K562 (cell line): ENCODE data around the gene FRMPD2. TPM values are rescaled to one million over a fixed set of nuclear protein-coding genes. Genes with fewer than 3 reads are reported as not detected.

Source experiments
- ATAC-seq: fragments of 200-7000 bp; cut with Tn5 transposase; 3 replicates; pipeline ENCODE4 v1.9.1; 2020; ENCODE audit warnings: moderate library complexity
- BruUV-seq: library from RNA; stranded (reverse); fragments of 400-500 nt; replicated peaks from 2 replicates; lab custom pipeline; 2021; lab: Mats Ljungman, UMichigan
- CTCF ChIA-PET: fragments of 300-600 bp; formaldehyde crosslinking; extraction: SDS; loops from one replicate; lab custom pipeline; 2021; ENCODE audit warnings: low intra/inter-chr PET ratio; lab: Yijun Ruan, JAX
- POLR2A ChIA-PET: fragments of 300-600, 350-650 bp; sonication (Branson Sonifier 250); formaldehyde crosslinking; extraction: SDS; loops from one replicate; lab custom pipeline; 2021; ENCODE audit warnings: antibody characterized with exemption, inconsistent platforms; lab: Yijun Ruan, JAX
- DNase-seq, 4 experiments: peaks; one replicate each; pipeline versions ENCODE4 v3.0.0 to v3.0.0-alpha.2; 2011 to 2018; ENCODE audit warnings: low spot score in 3 of 4, mixed read lengths in 3 of 4; ENCODE audit errors: extremely low read depth in 1 of 4
- FAIRE-seq: peaks from 2 replicates; lab custom pipeline; 2011; peaks lifted over from hg19 to GRCh38; lab: Jason Lieb, UNC
- H2AFZ ChIP-seq: 2 replicates; pipeline ENCODE4 v1.6.0; 2011; ENCODE audit warnings: low read depth, low read length, control low read depth, inconsistent platforms
- H3K27ac ChIP-seq: fragments of 200-600 bp; 3 replicates; pipeline ENCODE4 v1.8.0; 2011; ENCODE audit warnings: low read depth, mild to moderate bottlenecking, control low read depth, inconsistent platforms, low read length, moderate library complexity, mixed read lengths; ENCODE audit errors: extremely low read depth
- H3K27me3 ChIP-seq, 2 experiments: fragments of 300-600 bp in 1 of 2; 2 replicates in 1 of 2; 3 replicates in 1 of 2; pipeline versions ENCODE4 v1.6.0 to v1.8.0; 2011; ENCODE audit warnings: inconsistent platforms in 2 of 2, low read length in 2 of 2, mild to moderate bottlenecking in 1 of 2, mixed read lengths in 1 of 2, moderate library complexity in 1 of 2; ENCODE audit not compliant: control insufficient read depth in 2 of 2, insufficient read depth in 2 of 2
- H3K36me3 ChIP-seq: fragments of 300-600 bp; 3 replicates; pipeline ENCODE4 v1.8.0; 2011; ENCODE audit warnings: mild to moderate bottlenecking, low read length, inconsistent platforms; ENCODE audit not compliant: control insufficient read depth, insufficient read depth
- H3K4me1 ChIP-seq, 2 experiments: fragments of 200-600 bp in 1 of 2; replicated peaks in 1 of 2; 2 replicates in 1 of 2; 3 replicates in 1 of 2; pipeline versions ENCODE4 v1.5.1 to v1.8.0; 2011; ENCODE audit warnings: inconsistent platforms in 2 of 2, low read length in 2 of 2, mild to moderate bottlenecking in 1 of 2, mixed read lengths in 1 of 2, moderate library complexity in 1 of 2; ENCODE audit not compliant: control insufficient read depth in 2 of 2, insufficient read depth in 2 of 2
- H3K4me2 ChIP-seq: 2 replicates; pipeline ENCODE4 v1.6.1; 2011; ENCODE audit warnings: low read length, control low read depth, inconsistent platforms, mixed read lengths; ENCODE audit not compliant: insufficient read depth
- H3K4me3 ChIP-seq: fragments of 200-600 bp; sonication (generic), shearing (Covaris generic); 2 replicates; pipeline ENCODE4 v1.5.1; 2016; ENCODE audit warnings: control low read depth, inconsistent platforms
- H3K79me2 ChIP-seq: fragments of 200-600 bp; 3 replicates; pipeline ENCODE4 v1.8.0; 2011; ENCODE audit warnings: low read length, inconsistent platforms; ENCODE audit not compliant: control insufficient read depth, insufficient read depth
- H3K9ac ChIP-seq, 2 experiments: 2 replicates each; pipeline versions ENCODE4 v1.6.0 to v1.6.1; 2011; ENCODE audit warnings: low read depth in 2 of 2, low read length in 2 of 2, control low read depth in 1 of 2, inconsistent platforms in 1 of 2, mild to moderate bottlenecking in 1 of 2, mixed read lengths in 1 of 2; ENCODE audit not compliant: insufficient read depth in 1 of 2
- H3K9me1 ChIP-seq: one replicate; pipeline ENCODE4 v1.6.0; 2011; ENCODE audit warnings: inconsistent platforms, mild to moderate bottlenecking, low read length, moderate library complexity; ENCODE audit not compliant: control insufficient read depth, insufficient read depth
- H3K9me3 ChIP-seq: replicated peaks from 2 replicates; pipeline ENCODE4 v1.5.1; 2011; ENCODE audit warnings: low read depth, low read length, inconsistent platforms; ENCODE audit not compliant: control insufficient read depth, insufficient read depth
- H4K20me1 ChIP-seq: replicated peaks from 2 replicates; pipeline ENCODE4 v1.6.1; 2011; ENCODE audit warnings: low read length, inconsistent platforms, mixed read lengths; ENCODE audit not compliant: control insufficient read depth, insufficient read depth
- CTCF ChIP-seq, 3 experiments: IDR thresholded peaks in 2 of 3; conservative IDR thresholded peaks in 1 of 3; 2 replicates each; pipeline ENCODE4 v1.5.1; 2011 to 2012; ENCODE audit warnings: low read length in 3 of 3, mild to moderate bottlenecking in 3 of 3, control low read depth in 2 of 3, improper control_type of control experiment in 1 of 3, inconsistent platforms in 1 of 3, low read depth in 1 of 3, mixed read lengths in 1 of 3, moderate library complexity in 1 of 3; ENCODE audit not compliant: insufficient read depth in 2 of 3
- FIP1L1 ChIP-seq: fragments of 200-400 bp; formaldehyde crosslinking; IDR thresholded peaks from 2 replicates; pipeline ENCODE4 v1.6.1; 2018; ENCODE audit warnings: mild to moderate bottlenecking, low read depth, low read length; ENCODE audit not compliant: poor library complexity, severe bottlenecking
- MBD2 ChIP-seq: sonication (generic); IDR thresholded peaks from 2 replicates; pipeline ENCODE4 v1.6.1; 2016; ENCODE audit warnings: low read depth, borderline replicate concordance
- POLR2AphosphoS2 ChIP-seq: IDR thresholded peaks from 2 replicates; pipeline ENCODE4 v1.6.1; 2012; ENCODE audit warnings: low read length, improper control_type of control experiment
- ZNF764 ChIP-seq: fragments of 250-450 bp; sonication (Bioruptor Pico); IDR thresholded peaks from 2 replicates; pipeline ENCODE4 v1.4.0; 2020; ENCODE audit warnings: low read depth, mild to moderate bottlenecking, moderate library complexity
- WGBS: fragments of 100-300 bp; shearing (Covaris generic); methylation state at CpG from one replicate; pipeline ENCODE4 v1.1.6; 2016; ENCODE audit warnings: low coverage, mixed read lengths; ENCODE audit not compliant: insufficient coverage; ENCODE audit errors: missing lambda C conversion rate; 5-methylcytosine and 5-hydroxymethylcytosine counted together
- in situ Hi-C: fragments of 300-500 bp; cut with MboI; formaldehyde crosslinking; loops from 4 replicates; pipeline ENCODE4 v1.15.0; 2018; ENCODE audit warnings: inconsistent platforms, mixed read lengths
- intact Hi-C: fragments of 100-400 bp; cut with micrococcal nuclease; formaldehyde crosslinking; loops from 2 replicates; pipeline ENCODE4 v1.14.2; 2022
- polyA plus RNA-seq, 8 experiments: library from polyadenylated mRNA; depleted of rRNA in 4 of 8; stranded (reverse) in 5 of 8; unstranded in 3 of 8; fragments of >200 nt; fragmentation: Nextera tagmentation in 2 of 8; fragmentation: Illumina TruSeq in 1 of 8; extraction: Ambion mirVana in 2 of 8; extraction: Trizol in 1 of 8; gene quantifications; 2 replicates each; pipeline versions ENCODE4 v1.2.1 to v1.2.3, GENCODE V29; 2011 to 2014; ENCODE audit warnings: inconsistent platforms in 1 of 8, missing spikeins in 1 of 8
- total RNA-seq, 7 experiments: library from RNA; depleted of rRNA in 6 of 7; stranded (reverse); fragments of >200 nt in 6 of 7; fragmentation: Illumina TruSeq in 2 of 7; extraction: Trizol in 2 of 7; gene quantifications; 2 replicates each; pipeline versions ENCODE4 v1.2.1 to v1.2.3, GENCODE V29; 2011 to 2021; ENCODE audit warnings: low replicate concordance in 1 of 7
- TF ChIP-seq, protein P1 (sequence below): fragments of 450-650 bp; IDR thresholded peaks from 2 replicates; pipeline ENCODE4 v1.6.1; 2016; ENCODE audit warnings: borderline replicate concordance
- TF ChIP-seq, protein P2 (sequence below): sonication (generic); formaldehyde crosslinking; IDR thresholded peaks from 2 replicates; pipeline ENCODE4 v1.4.0; 2020; ENCODE audit warnings: mild to moderate bottlenecking, missing genetic modification reagents

The FRMPD2 gene
- total and polyA plus RNA-seq, 9 of the 15 experiments (the other 6 are each of a cell fraction or from before 2014, with no cell fraction given), result 0.12 to 0.95 (median 0.33) TPM

- no peak for FAIRE-seq
- H3K4me2 ChIP-seq, result no peak overlapping the region
- no peaks in the 10 kb centered on the region for H3K9me1 ChIP-seq
- H3K4me1 ChIP-seq, result peaks cover 0 to under 1% of the 10 kb centered on the region in 2 experiments; a peak in 1 of 5 replicates
- no peak overlapping the region for H2AFZ ChIP-seq
- DNase-seq, result no peak
- POLR2A ChIA-PET, result interaction anchor here (0.9 to 1.0 kb wide), 2 partner anchors 8 to 9 kb away, joined by 5 to 7 read pairs; no protein-coding TSS in a partner anchor
- H4K20me1 ChIP-seq, result no peaks in the 10 kb centered on the region
- WGBS, result 11% methylated on average over 1 of the region's 2 CpGs
- H3K79me2 ChIP-seq, result no peaks in the 10 kb centered on the region
- H3K36me3 ChIP-seq, result no peaks in the 10 kb centered on the region
- H3K9ac ChIP-seq, result no peak overlapping the region
- CTCF ChIA-PET, result no interaction called here
- no TSS peak for BruUV-seq
- H3K4me3 ChIP-seq, result no peak overlapping the region
- intact Hi-C loops (no loop called here), in situ Hi-C loops (no loop called here)
- H3K27ac ChIP-seq, result no peak overlapping the region
- H3K9me3 ChIP-seq, result no peaks in the 10 kb centered on the region; the same call in 1 of the 2 replicates
- H3K27me3 ChIP-seq, result no peaks in the 10 kb centered on the region; a peak in 1 of 5 replicates
- TF ChIP-seq CTCF (IDR thresholded peaks at IDR 0.05 in 2 of 3, conservative IDR thresholded peaks at IDR 0.05 in 1 of 3; ENCODE audit: insufficient read depth in 2 of 3, low read depth in 1 of 3, low read length in 3 of 3) (0 out of 6 replicates have a peak, but pooled peaks of 2 of the 3 experiments have one; percentile 6 to 18), MBD2 (no peak)
- ATAC-seq, result no peak
These were observed 26.1 kb upstream of the FRMPD2 start for GRCh38 chr10:48300556-48300955.

- BruUV-seq, result no TSS peak
- intact Hi-C loops (no loop called here), in situ Hi-C loops (no loop called here)
- H4K20me1 ChIP-seq, result no peaks in the 10 kb centered on the region
- no peaks in the 10 kb centered on the region for H3K4me1 ChIP-seq
- no peak overlapping the region for H3K4me2 ChIP-seq
- ChIA-PET POLR2A (interaction anchor here (0.9 kb wide), 2 partner anchors 9 to 24 kb away, joined by 3 to 7 read pairs; no protein-coding TSS in a partner anchor), CTCF (no interaction called here)
- H3K79me2 ChIP-seq, result no peaks in the 10 kb centered on the region
- no peak overlapping the region for H2AFZ ChIP-seq
- H3K9ac ChIP-seq, result no peak overlapping the region
- ATAC-seq, result no peak
- no peaks in the 10 kb centered on the region for H3K9me3 ChIP-seq
- no peaks in the 10 kb centered on the region for H3K9me1 ChIP-seq
- 0% methylated on average over 1 of the region's 1 CpG for WGBS
- no peak for DNase-seq
- no peak for FAIRE-seq
- no peak overlapping the region for H3K4me3 ChIP-seq
- H3K27me3 ChIP-seq, result no peaks in the 10 kb centered on the region; a peak in 1 of 5 replicates
- no peaks in the 10 kb centered on the region for H3K36me3 ChIP-seq
- H3K27ac ChIP-seq, result no peak overlapping the region
- TF ChIP-seq, protein P1, sequence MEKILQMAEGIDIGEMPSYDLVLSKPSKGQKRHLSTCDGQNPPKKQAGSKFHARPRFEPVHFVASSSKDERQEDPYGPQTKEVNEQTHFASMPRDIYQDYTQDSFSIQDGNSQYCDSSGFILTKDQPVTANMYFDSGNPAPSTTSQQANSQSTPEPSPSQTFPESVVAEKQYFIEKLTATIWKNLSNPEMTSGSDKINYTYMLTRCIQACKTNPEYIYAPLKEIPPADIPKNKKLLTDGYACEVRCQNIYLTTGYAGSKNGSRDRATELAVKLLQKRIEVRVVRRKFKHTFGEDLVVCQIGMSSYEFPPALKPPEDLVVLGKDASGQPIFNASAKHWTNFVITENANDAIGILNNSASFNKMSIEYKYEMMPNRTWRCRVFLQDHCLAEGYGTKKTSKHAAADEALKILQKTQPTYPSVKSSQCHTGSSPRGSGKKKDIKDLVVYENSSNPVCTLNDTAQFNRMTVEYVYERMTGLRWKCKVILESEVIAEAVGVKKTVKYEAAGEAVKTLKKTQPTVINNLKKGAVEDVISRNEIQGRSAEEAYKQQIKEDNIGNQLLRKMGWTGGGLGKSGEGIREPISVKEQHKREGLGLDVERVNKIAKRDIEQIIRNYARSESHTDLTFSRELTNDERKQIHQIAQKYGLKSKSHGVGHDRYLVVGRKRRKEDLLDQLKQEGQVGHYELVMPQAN, result no peak
- TF ChIP-seq, protein P2, sequence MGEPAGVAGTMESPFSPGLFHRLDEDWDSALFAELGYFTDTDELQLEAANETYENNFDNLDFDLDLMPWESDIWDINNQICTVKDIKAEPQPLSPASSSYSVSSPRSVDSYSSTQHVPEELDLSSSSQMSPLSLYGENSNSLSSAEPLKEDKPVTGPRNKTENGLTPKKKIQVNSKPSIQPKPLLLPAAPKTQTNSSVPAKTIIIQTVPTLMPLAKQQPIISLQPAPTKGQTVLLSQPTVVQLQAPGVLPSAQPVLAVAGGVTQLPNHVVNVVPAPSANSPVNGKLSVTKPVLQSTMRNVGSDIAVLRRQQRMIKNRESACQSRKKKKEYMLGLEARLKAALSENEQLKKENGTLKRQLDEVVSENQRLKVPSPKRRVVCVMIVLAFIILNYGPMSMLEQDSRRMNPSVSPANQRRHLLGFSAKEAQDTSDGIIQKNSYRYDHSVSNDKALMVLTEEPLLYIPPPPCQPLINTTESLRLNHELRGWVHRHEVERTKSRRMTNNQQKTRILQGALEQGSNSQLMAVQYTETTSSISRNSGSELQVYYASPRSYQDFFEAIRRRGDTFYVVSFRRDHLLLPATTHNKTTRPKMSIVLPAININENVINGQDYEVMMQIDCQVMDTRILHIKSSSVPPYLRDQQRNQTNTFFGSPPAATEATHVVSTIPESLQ (CRISPR knock-in tag), result no peak
- TF ChIP-seq ZNF764, result no peak
- TF ChIP-seq FIP1L1, result no peak
- no peak for TF ChIP-seq POLR2AphosphoS2
These were observed 25.2 kb upstream of the FRMPD2 start for GRCh38 chr10:48299692-48300091.
